ENCODE results near the gene NTRK3. TPM values are rescaled to one million over a fixed set of nuclear protein-coding genes. Genes with fewer than 3 reads are reported as not detected.
"Not testable (repeated sequence)": the region's sequence is repeated elsewhere in the genome, so short reads cannot be mapped to it uniquely, and the experiment has no call there.

The NTRK3 gene
- total RNA-seq, 5 donors from 2014 or later (not counting 1 experiment from before 2014, with no cell fraction given): not detected

DNA sequence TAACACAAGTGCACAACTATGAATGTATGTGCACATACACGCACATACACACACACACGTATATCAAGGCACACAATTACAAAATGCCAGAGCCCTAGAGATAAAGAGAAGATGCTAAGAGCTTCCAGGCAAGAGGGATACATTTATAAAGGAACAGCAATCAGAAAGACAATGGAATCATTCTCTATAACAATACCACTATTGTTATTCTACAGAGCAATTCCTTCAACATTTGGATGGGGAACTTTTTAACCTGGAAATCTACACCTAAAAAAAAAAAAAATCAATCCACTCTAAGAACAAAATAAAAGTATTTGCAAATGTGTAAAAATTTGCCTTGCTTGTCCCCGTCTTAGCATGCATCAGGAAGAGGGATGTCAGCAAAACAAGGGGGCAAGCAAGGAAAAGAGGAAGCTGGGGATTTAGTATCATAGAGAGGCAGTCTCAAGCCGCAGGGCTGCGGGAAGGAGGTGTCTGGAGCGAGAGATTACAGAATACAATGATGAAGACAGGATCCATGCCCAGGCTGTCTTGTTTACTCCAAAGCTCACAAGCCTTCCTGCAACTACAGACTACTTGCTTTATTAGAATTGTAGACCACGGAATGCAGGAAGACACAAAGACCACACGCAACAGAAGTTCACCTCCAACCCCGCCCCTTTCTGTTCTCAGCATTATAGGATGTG is 220.2 kb downstream of the NTRK3 start:
- no peak overlapping the region for H3K27ac ChIP-seq (ENCODE audit: low read length)
- H3K4me1 Mint-ChIP-seq: peaks cover 0 to 6% (median 0%) of the 10 kb centered on the region in 3 donors
- 6% methylated on average over 3 of the region's 9 CpGs for WGBS (ENCODE audit: insufficient coverage)
- H3K36me3 Mint-ChIP-seq: no peaks in the 10 kb centered on the region
- ChIA-PET CTCF (no interaction called here), POLR2A (no interaction called here)
- H3K36me3 ChIP-seq (ENCODE audit: control insufficient read depth in 2 of 2, extremely low read depth in 1 of 2, insufficient read depth in 1 of 2, low read length in 1 of 2): no peaks in the 10 kb centered on the region
- peaks cover 0 to 14% of the 10 kb centered on the region in 2 experiments for H3K27me3 ChIP-seq (replicated peaks in 1 of 2; ENCODE audit: control insufficient read depth in 2 of 2, extremely low read depth in 1 of 2, insufficient read depth in 2 of 2, low read length in 1 of 2)
- no peaks in the 10 kb centered on the region for H3K9me3 ChIP-seq
- no peak for ATAC-seq (replicated peaks in 1 of 4)
- no peak overlapping the region for H3K4me3 ChIP-seq (ENCODE audit: control insufficient read depth in 1 of 2, extremely low read depth in 1 of 2, low read length in 1 of 2)
- peaks cover 17 to 37% of the 10 kb centered on the region in 2 donors for H3K27me3 Mint-ChIP-seq
- H3K4me3 Mint-ChIP-seq: no peak overlapping the region
- H3K27ac Mint-ChIP-seq: no peak overlapping the region
- no peaks in the 10 kb centered on the region for H3K9me3 Mint-ChIP-seq
- DNase-seq: no peak
- no peaks in the 10 kb centered on the region for H3K4me1 ChIP-seq (ENCODE audit: control insufficient read depth in 1 of 2, extremely low read depth in 1 of 2, insufficient read depth in 2 of 2, low read length in 2 of 2)

DNA sequence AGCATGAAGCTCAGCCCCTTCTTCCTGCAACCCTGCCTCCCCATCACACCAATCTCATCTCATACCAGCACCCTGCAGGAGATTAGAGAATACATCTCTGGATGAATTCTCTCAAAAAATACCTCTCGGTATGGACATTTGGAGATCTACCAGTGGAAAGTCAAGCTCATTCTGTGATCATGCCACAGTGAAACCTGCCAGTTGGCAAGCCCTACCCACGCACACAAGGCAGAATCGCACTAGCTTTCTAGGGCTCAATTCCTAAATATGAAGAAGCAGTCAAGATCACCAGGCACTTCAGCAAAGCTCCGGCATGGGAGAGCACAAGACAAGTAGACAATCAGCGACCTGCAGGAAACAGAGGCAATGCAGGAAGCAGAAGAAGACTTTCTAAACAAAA is 221.2 kb downstream of the NTRK3 start:
- Histone ChIP-seq H3K4me3 (ENCODE audit: control insufficient read depth in 1 of 2, extremely low read depth in 1 of 2, low read length in 1 of 2) (no peak overlapping the region), H3K27me3 (replicated peaks in 1 of 2; ENCODE audit: control insufficient read depth in 2 of 2, extremely low read depth in 1 of 2, insufficient read depth in 2 of 2, low read length in 1 of 2) (peaks cover 0 to 14% of the 10 kb centered on the region in 2 experiments), H3K4me1 (ENCODE audit: control insufficient read depth in 1 of 2, extremely low read depth in 1 of 2, insufficient read depth in 2 of 2, low read length in 2 of 2) (no peaks in the 10 kb centered on the region), H3K36me3 (ENCODE audit: control insufficient read depth in 2 of 2, extremely low read depth in 1 of 2, insufficient read depth in 1 of 2, low read length in 1 of 2) (no peaks in the 10 kb centered on the region), H3K9me3 (no peaks in the 10 kb centered on the region), H3K27ac (ENCODE audit: low read length) (no peak overlapping the region)
- H3K27me3 Mint-ChIP-seq: peaks cover 17 to 37% of the 10 kb centered on the region in 2 donors
- peaks cover 0 to 6% (median 0%) of the 10 kb centered on the region in 3 donors for H3K4me1 Mint-ChIP-seq
- CTCF ChIA-PET: no interaction called here
- H3K36me3 Mint-ChIP-seq: no peaks in the 10 kb centered on the region
- no peak overlapping the region for H3K27ac Mint-ChIP-seq
- no peak for DNase-seq
- POLR2A ChIA-PET: no interaction called here
- WGBS (ENCODE audit: insufficient coverage): 76% methylated on average over 4 of the region's 5 CpGs
- H3K4me3 Mint-ChIP-seq: no peak overlapping the region
- no peaks in the 10 kb centered on the region for H3K9me3 Mint-ChIP-seq
- no peak for ATAC-seq (replicated peaks in 1 of 4)

DNA sequence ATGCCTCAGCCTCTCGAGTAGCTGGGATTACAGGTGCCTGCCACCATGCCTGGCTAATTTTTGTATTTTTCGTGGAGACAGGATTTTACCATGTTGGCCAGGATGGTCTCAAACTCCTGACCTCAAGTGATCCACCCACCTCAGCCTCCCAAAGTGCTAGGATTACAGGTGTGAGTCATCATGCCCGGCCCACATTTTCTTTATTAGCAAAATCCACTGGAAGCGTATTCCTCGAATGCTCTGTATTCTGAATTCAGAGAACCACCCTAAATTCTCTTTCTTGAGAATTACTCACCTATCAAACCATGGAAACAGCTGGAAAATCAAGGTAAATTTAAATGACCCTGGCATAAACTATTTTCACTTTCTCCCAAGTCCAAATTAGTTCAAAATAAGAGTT is 223.1 kb downstream of the NTRK3 start:
- H3K9me3 Mint-ChIP-seq; H3K27ac Mint-ChIP-seq; H3K4me3 Mint-ChIP-seq; H3K4me1 Mint-ChIP-seq; H3K36me3 Mint-ChIP-seq; DNase-seq; POLR2A ChIA-PET; ATAC-seq (replicated peaks in 1 of 4); H3K9me3 ChIP-seq; H3K4me3 ChIP-seq (ENCODE audit: control insufficient read depth in 1 of 2, extremely low read depth in 1 of 2, low read length in 1 of 2); H3K4me1 ChIP-seq (ENCODE audit: control insufficient read depth in 1 of 2, extremely low read depth in 1 of 2, insufficient read depth in 2 of 2, low read length in 2 of 2); CTCF ChIA-PET; H3K27ac ChIP-seq (ENCODE audit: low read length); H3K36me3 ChIP-seq (ENCODE audit: control insufficient read depth in 2 of 2, extremely low read depth in 1 of 2, insufficient read depth in 1 of 2, low read length in 1 of 2): not testable (repeated sequence)
- peaks cover 0 to 14% of the 10 kb centered on the region in 2 experiments for H3K27me3 ChIP-seq (replicated peaks in 1 of 2; ENCODE audit: control insufficient read depth in 2 of 2, extremely low read depth in 1 of 2, insufficient read depth in 2 of 2, low read length in 1 of 2)
- WGBS (ENCODE audit: insufficient coverage): 82% methylated on average over 3 of the region's 5 CpGs
- peaks cover 13 to 37% of the 10 kb centered on the region in 2 donors for H3K27me3 Mint-ChIP-seq

DNA sequence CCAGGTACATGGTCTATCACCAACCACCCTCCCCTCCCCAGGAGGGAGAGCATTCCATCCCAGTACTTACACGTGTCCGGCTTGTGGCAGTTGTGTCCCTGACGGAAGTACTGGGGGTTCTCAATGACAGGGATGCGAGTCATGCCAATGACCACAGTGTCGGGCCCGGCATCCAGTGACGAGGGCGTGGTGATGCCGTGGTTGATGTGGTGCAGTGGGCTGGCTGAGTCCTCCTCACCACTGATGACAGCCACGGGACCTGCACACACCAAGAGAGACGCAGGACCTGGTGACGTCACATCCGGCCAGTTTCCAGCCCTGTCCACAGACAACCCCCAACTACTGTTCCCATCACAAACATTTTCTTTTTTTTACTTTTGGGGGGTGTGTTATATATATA is 223.8 kb downstream of the NTRK3 start:
- H3K27me3 ChIP-seq (replicated peaks in 1 of 2; ENCODE audit: control insufficient read depth in 2 of 2, extremely low read depth in 1 of 2, insufficient read depth in 2 of 2, low read length in 1 of 2): peaks cover 0 to 12% of the 10 kb centered on the region in 2 experiments
- H3K4me3 ChIP-seq (ENCODE audit: control insufficient read depth in 1 of 2, extremely low read depth in 1 of 2, low read length in 1 of 2): no peak overlapping the region
- peaks cover 0 to 6% (median 0%) of the 10 kb centered on the region in 3 donors for H3K4me1 Mint-ChIP-seq
- CTCF ChIA-PET: no interaction called here
- DNase-seq (no peak), ATAC-seq (replicated peaks in 1 of 4) (no peak)
- POLR2A ChIA-PET: no interaction called here
- H3K9me3 ChIP-seq: no peaks in the 10 kb centered on the region
- WGBS (ENCODE audit: insufficient coverage): 86% methylated on average over 7 of the region's 13 CpGs
- H3K36me3 ChIP-seq (ENCODE audit: control insufficient read depth in 2 of 2, extremely low read depth in 1 of 2, insufficient read depth in 1 of 2, low read length in 1 of 2): no peaks in the 10 kb centered on the region
- H3K9me3 Mint-ChIP-seq: peaks cover 0 to 1% (median 0%) of the 10 kb centered on the region in 3 donors
- H3K27ac Mint-ChIP-seq: no peak overlapping the region
- H3K4me1 ChIP-seq (ENCODE audit: control insufficient read depth in 1 of 2, extremely low read depth in 1 of 2, insufficient read depth in 2 of 2, low read length in 2 of 2): no peaks in the 10 kb centered on the region
- H3K27me3 Mint-ChIP-seq: peaks cover 13 to 34% of the 10 kb centered on the region in 2 donors
- H3K36me3 Mint-ChIP-seq: no peaks in the 10 kb centered on the region
- no peak overlapping the region for H3K27ac ChIP-seq (ENCODE audit: low read length)
- no peak overlapping the region for H3K4me3 Mint-ChIP-seq

DNA sequence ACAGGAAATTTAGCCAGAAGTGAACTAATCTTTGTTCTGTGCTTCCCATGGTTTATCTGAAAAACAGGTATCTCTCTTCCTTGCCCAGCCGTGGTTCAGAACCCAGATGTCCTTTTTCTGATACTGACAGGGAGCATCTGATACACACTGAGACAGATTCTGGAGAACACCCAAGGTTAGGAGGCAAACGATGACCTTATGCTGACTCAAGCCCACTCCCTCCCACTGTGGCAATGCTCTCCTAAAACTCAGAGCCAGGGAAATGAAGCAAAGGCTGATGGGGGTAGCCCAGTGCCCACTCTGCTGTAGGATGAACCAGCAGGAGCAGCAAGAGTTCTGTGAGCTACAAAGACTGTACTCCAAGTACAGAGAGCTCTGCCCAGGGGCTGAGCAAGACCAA is 225.1 kb downstream of the NTRK3 start:
- Mint-ChIP-seq H3K4me3 (no peak overlapping the region), H3K27me3 (peaks cover 13 to 25% of the 10 kb centered on the region in 2 donors), H3K4me1 (peaks cover 0 to 1% (median 0%) of the 10 kb centered on the region in 3 donors), H3K36me3 (no peaks in the 10 kb centered on the region), H3K27ac (no peak overlapping the region), H3K9me3 (peaks cover 0 to 4% (median 0%) of the 10 kb centered on the region in 3 donors)
- Histone ChIP-seq H3K36me3 (ENCODE audit: control insufficient read depth in 2 of 2, extremely low read depth in 1 of 2, insufficient read depth in 1 of 2, low read length in 1 of 2) (no peaks in the 10 kb centered on the region), H3K4me1 (ENCODE audit: control insufficient read depth in 1 of 2, extremely low read depth in 1 of 2, insufficient read depth in 2 of 2, low read length in 2 of 2) (no peaks in the 10 kb centered on the region), H3K27me3 (replicated peaks in 1 of 2; ENCODE audit: control insufficient read depth in 2 of 2, extremely low read depth in 1 of 2, insufficient read depth in 2 of 2, low read length in 1 of 2) (peaks cover 0 to 12% of the 10 kb centered on the region in 2 experiments), H3K4me3 (ENCODE audit: control insufficient read depth in 1 of 2, extremely low read depth in 1 of 2, low read length in 1 of 2) (no peak overlapping the region), H3K27ac (ENCODE audit: low read length) (no peak overlapping the region), H3K9me3 (no peaks in the 10 kb centered on the region)
- no peak for ATAC-seq (replicated peaks in 1 of 4)
- ChIA-PET CTCF (no interaction called here), POLR2A (no interaction called here)
- no peak for DNase-seq
- WGBS (ENCODE audit: insufficient coverage): 50% methylated on average over 1 of the region's 2 CpGs

DNA sequence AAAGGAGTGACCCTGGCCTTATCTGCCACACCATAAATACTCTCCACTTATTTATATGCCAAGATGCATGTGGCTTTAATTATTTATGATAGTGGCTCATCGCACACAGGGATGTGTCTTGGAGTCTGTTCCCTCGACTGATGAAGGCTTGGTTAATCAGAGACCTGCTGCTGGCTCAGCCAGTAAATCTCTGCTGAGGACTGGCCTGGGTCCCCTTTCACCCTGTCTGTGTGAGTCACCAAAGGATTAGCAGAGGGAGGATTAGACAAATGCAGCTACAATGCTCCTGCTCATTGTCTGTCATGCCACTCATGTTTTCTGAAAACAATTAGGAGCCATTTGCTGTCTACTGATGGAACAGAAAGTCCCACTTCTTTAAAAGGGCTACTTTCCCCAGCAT is 226.8 kb downstream of the NTRK3 start:
- no peaks in the 10 kb centered on the region for H3K4me1 Mint-ChIP-seq
- peaks cover 0 to 4% (median 0%) of the 10 kb centered on the region in 3 donors for H3K9me3 Mint-ChIP-seq
- H3K4me3 Mint-ChIP-seq: no peak overlapping the region
- peaks cover 5 to 7% of the 10 kb centered on the region in 2 donors for H3K27me3 Mint-ChIP-seq
- H3K36me3 Mint-ChIP-seq: no peaks in the 10 kb centered on the region
- H3K27me3 ChIP-seq (replicated peaks in 1 of 2; ENCODE audit: control insufficient read depth in 2 of 2, extremely low read depth in 1 of 2, insufficient read depth in 2 of 2, low read length in 1 of 2): peaks cover 0 to 12% of the 10 kb centered on the region in 2 experiments
- DNase-seq (no peak), ATAC-seq (replicated peaks in 1 of 4) (no peak)
- H3K4me3 ChIP-seq (ENCODE audit: control insufficient read depth in 1 of 2, extremely low read depth in 1 of 2, low read length in 1 of 2): no peak overlapping the region
- no CpG with 5 or more reads among the region's 2 CpGs for WGBS (ENCODE audit: insufficient coverage)
- H3K36me3 ChIP-seq (ENCODE audit: control insufficient read depth in 2 of 2, extremely low read depth in 1 of 2, insufficient read depth in 1 of 2, low read length in 1 of 2): no peaks in the 10 kb centered on the region
- no peak overlapping the region for H3K27ac ChIP-seq (ENCODE audit: low read length)
- ChIA-PET POLR2A (no interaction called here), CTCF (no interaction called here)
- H3K4me1 ChIP-seq (ENCODE audit: control insufficient read depth in 1 of 2, extremely low read depth in 1 of 2, insufficient read depth in 2 of 2, low read length in 2 of 2): no peaks in the 10 kb centered on the region
- H3K9me3 ChIP-seq: no peaks in the 10 kb centered on the region
- H3K27ac Mint-ChIP-seq: no peak overlapping the region
